ENCODE data around the gene DNASE1L3. TPM values are rescaled to one million over a fixed set of nuclear protein-coding genes. Genes with fewer than 3 reads are reported as not detected.

Gene DNASE1L3, protein sequence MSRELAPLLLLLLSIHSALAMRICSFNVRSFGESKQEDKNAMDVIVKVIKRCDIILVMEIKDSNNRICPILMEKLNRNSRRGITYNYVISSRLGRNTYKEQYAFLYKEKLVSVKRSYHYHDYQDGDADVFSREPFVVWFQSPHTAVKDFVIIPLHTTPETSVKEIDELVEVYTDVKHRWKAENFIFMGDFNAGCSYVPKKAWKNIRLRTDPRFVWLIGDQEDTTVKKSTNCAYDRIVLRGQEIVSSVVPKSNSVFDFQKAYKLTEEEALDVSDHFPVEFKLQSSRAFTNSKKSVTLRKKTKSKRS
- total RNA-seq (2021; fragmentation: NEBNext Ultra II Directional; extraction: Animal tissue kit (Norgen Biotek cat#: 25700)), result not detected
- long read RNA-seq, result 0 reads

DNA sequence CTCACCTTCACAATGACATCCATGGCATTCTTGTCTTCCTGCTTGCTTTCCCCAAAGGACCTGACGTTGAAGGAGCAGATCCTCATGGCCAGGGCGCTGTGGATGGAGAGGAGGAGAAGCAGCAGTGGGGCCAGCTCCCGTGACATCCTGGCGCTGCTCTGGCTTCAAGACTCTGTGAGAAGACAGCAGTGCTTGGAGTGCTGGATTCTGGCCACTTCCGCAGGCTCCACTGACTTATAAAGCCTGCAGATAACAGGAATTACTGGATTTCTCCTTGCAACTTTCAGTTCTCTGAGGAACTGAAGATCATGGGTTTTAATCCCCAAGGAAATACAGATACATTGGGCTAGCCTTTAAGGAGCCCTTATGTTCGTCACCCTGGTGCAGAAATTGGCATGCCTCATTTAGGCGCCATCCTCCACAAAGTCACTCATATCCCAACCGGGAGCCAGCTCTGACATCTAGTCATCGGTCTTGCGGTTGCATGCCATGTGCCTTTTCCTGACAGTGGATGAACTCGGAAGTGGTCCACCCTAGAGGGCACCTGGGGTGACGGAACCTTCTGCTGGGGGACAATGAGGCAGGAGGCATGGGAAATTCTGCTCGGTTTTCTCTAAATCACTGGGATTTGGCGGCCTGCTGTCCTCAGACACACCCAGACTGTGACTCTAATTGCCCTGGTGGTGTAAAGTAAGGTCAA is at the start of gene DNASE1L3:
Gene DNASE1L3 (minus strand): TSS at position 212 of the 700 bp plus-strand sequence. CDS start 66 bp downstream, at position 146.
- Mint-ChIP-seq H3K4me3 (no peak within 1 kb of the TSS), H3K27me3 (ENCODE audit: insufficient read depth) (peaks cover 7% of the 10 kb centered on the region), H3K4me1 (ENCODE audit: low read depth) (peaks cover 34% of the 10 kb centered on the region), H3K9me3 (no peaks in the 10 kb centered on the region), H3K27ac (no peak within 1 kb of the TSS), H3K36me3 (ENCODE audit: low read depth) (no peaks in the 10 kb centered on the region)
- TF ChIP-seq, protein P1, sequence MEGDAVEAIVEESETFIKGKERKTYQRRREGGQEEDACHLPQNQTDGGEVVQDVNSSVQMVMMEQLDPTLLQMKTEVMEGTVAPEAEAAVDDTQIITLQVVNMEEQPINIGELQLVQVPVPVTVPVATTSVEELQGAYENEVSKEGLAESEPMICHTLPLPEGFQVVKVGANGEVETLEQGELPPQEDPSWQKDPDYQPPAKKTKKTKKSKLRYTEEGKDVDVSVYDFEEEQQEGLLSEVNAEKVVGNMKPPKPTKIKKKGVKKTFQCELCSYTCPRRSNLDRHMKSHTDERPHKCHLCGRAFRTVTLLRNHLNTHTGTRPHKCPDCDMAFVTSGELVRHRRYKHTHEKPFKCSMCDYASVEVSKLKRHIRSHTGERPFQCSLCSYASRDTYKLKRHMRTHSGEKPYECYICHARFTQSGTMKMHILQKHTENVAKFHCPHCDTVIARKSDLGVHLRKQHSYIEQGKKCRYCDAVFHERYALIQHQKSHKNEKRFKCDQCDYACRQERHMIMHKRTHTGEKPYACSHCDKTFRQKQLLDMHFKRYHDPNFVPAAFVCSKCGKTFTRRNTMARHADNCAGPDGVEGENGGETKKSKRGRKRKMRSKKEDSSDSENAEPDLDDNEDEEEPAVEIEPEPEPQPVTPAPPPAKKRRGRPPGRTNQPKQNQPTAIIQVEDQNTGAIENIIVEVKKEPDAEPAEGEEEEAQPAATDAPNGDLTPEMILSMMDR (IDR thresholded peaks at IDR 0.05), result no peak
- DNase-seq, result no peak

- 0 out of 2 replicates have a peak, but pooled peaks cover 1% of the 10 kb centered on the region for H3K27me3 Mint-ChIP-seq (ENCODE audit: insufficient read depth)
- H3K4me3 Mint-ChIP-seq, result no peak overlapping the region
Observed at GRCh38 chr3:58260261-58260731, 49.5 kb upstream of the DNASE1L3 start.

GRCh38 chr3:58258392-58259055 is 47.8 kb upstream of the DNASE1L3 start:
- no peaks in the 10 kb centered on the region for H3K9me3 Mint-ChIP-seq
- H3K27ac Mint-ChIP-seq, result no peak overlapping the region
- H3K27me3 Mint-ChIP-seq (ENCODE audit: insufficient read depth), result no peaks in the 10 kb centered on the region
- no peak for DNase-seq
- no peak overlapping the region for H3K4me3 Mint-ChIP-seq
- peaks cover 6% of the 10 kb centered on the region for H3K36me3 Mint-ChIP-seq (ENCODE audit: low read depth)
- H3K4me1 Mint-ChIP-seq (ENCODE audit: low read depth), result peaks cover 18% of the 10 kb centered on the region
- TF ChIP-seq, protein P1 (IDR thresholded peaks at IDR 0.05), result no peak

More at GRCh38 chr3:58260261-58260731, 49.5 kb upstream of the DNASE1L3 start:
- TF ChIP-seq, protein P1 (IDR thresholded peaks at IDR 0.05), result no peak
- Mint-ChIP-seq H3K27ac (peak overlapping the region; percentile 87), H3K36me3 (ENCODE audit: low read depth) (peaks cover 6% of the 10 kb centered on the region), H3K9me3 (no peaks in the 10 kb centered on the region), H3K4me1 (ENCODE audit: low read depth) (peaks cover 18% of the 10 kb centered on the region)
- DNase-seq, result peak; percentile 89

- Mint-ChIP-seq H3K27me3 (ENCODE audit: insufficient read depth) (no peaks in the 10 kb centered on the region), H3K9me3 (no peaks in the 10 kb centered on the region), H3K36me3 (ENCODE audit: low read depth) (peaks cover 6% of the 10 kb centered on the region), H3K27ac (no peak overlapping the region), H3K4me1 (ENCODE audit: low read depth) (peaks cover 18% of the 10 kb centered on the region), H3K4me3 (no peak overlapping the region)
- TF ChIP-seq, protein P1 (IDR thresholded peaks at IDR 0.05), result no peak
- no peak for DNase-seq
Observed at GRCh38 chr3:58256511-58256910, 45.7 kb upstream of the DNASE1L3 start.

DNA sequence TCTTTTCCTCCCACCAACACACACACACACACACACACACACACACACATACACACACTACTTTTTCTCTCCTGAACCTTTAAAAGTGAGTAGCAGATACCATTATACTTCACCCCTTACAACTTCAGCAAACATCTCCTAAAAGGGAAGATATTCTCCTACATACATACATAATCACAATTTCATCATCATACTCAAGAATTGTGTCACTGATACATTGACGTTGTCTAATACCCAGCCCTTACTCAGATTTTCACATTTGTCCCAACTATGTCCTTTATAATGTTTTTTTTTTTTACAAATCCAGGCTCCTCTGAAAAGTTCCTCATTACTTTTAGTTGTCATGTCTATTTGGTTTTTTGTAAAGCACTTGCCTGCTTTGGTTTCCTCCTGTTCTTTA is 45.3 kb upstream of the DNASE1L3 start:
- TF ChIP-seq, protein P1 (IDR thresholded peaks at IDR 0.05), result no peak
- H3K4me3 Mint-ChIP-seq, result no peak overlapping the region
- peaks cover 16% of the 10 kb centered on the region for H3K4me1 Mint-ChIP-seq (ENCODE audit: low read depth)
- DNase-seq, result no peak
- H3K36me3 Mint-ChIP-seq (ENCODE audit: low read depth), result peaks cover 6% of the 10 kb centered on the region
- no peak overlapping the region for H3K27ac Mint-ChIP-seq
- H3K9me3 Mint-ChIP-seq, result no peaks in the 10 kb centered on the region
- H3K27me3 Mint-ChIP-seq (ENCODE audit: insufficient read depth), result no peaks in the 10 kb centered on the region

Measured in HFFc6 (cell line).